Chondrocyte (in vitro differentiated cells): ENCODE measurements around the gene UBE3B. TPM values are rescaled to one million over a fixed set of nuclear protein-coding genes. Genes with fewer than 3 reads are reported as not detected.

Source experiments
- DNase-seq: peaks from one replicate; pipeline ENCODE4 v3.0.0; 2021; ENCODE audit warnings: mixed read lengths, low spot score
- H3K27ac Mint-ChIP-seq: one replicate; pipeline ENCODE4 v1.8.0; 2021; ENCODE audit warnings: mild to moderate bottlenecking, moderate library complexity, mixed read lengths; ENCODE audit not compliant: unreplicated experiment
- H3K27me3 Mint-ChIP-seq: 2 replicates; pipeline ENCODE4 v1.8.0; 2021; ENCODE audit warnings: low read depth, mixed read lengths
- H3K36me3 Mint-ChIP-seq: 2 replicates; pipeline ENCODE4 v1.8.0; 2021; ENCODE audit warnings: low read depth, mixed read lengths
- H3K4me1 Mint-ChIP-seq: 2 replicates; pipeline ENCODE4 v1.8.0; 2021; ENCODE audit warnings: low read depth, mild to moderate bottlenecking, mixed read lengths
- H3K4me3 Mint-ChIP-seq: one replicate; pipeline ENCODE4 v1.8.0; 2021; ENCODE audit warnings: mild to moderate bottlenecking, moderate library complexity, mixed read lengths; ENCODE audit not compliant: unreplicated experiment
- H3K9me3 Mint-ChIP-seq: 2 replicates; pipeline ENCODE4 v1.8.0; 2021; ENCODE audit warnings: low read depth, mixed read lengths
- CTCF ChIP-seq: fragments of 200-600 bp; sonication (generic); IDR thresholded peaks from 2 replicates; pipeline ENCODE4 v1.5.0; 2021; ENCODE audit warnings: antibody characterized with exemption, mild to moderate bottlenecking, moderate library complexity
- total RNA-seq: library from RNA; stranded (reverse); gene quantifications from 3 replicates; pipeline ENCODE4 v1.2.1, GENCODE V29; 2021

The UBE3B gene
- total RNA-seq, 1 donor from 2014 or later = 32.9 TPM

- DNase-seq = no peak
- Mint-ChIP-seq H3K36me3 (peaks cover 34% of the 10 kb centered on the region), H3K4me1 (no peaks in the 10 kb centered on the region), H3K27ac (no peak overlapping the region), H3K4me3 (no peak overlapping the region), H3K9me3 (no peaks in the 10 kb centered on the region), H3K27me3 (no peaks in the 10 kb centered on the region)
- no peak for TF ChIP-seq CTCF
Observed at GRCh38 chr12:109502332-109502731, 24.9 kb downstream of the UBE3B start.

- peaks cover 33% of the 10 kb centered on the region for H3K36me3 Mint-ChIP-seq
Observed at GRCh38 chr12:109503611-109504010, 26.2 kb downstream of the UBE3B start.

GRCh38 chr12:109504068-109504467 lies 26.6 kb downstream of the UBE3B start:
- H3K36me3 Mint-ChIP-seq = peaks cover 34% of the 10 kb centered on the region
- no peak overlapping the region for H3K27ac Mint-ChIP-seq

More at GRCh38 chr12:109503611-109504010, 26.2 kb downstream of the UBE3B start:
- DNase-seq = no peak
- Mint-ChIP-seq H3K4me3 (no peak overlapping the region), H3K4me1 (no peaks in the 10 kb centered on the region), H3K27ac (no peak overlapping the region), H3K27me3 (no peaks in the 10 kb centered on the region), H3K9me3 (no peaks in the 10 kb centered on the region)
- TF ChIP-seq CTCF = no peak

GRCh38 chr12:109510196-109510595 lies 32.8 kb downstream of the UBE3B start:
- Mint-ChIP-seq H3K9me3 (no peaks in the 10 kb centered on the region), H3K4me3 (no peak overlapping the region), H3K27me3 (no peaks in the 10 kb centered on the region), H3K4me1 (no peaks in the 10 kb centered on the region), H3K36me3 (peaks cover 46% of the 10 kb centered on the region), H3K27ac (no peak overlapping the region)
- no peak for TF ChIP-seq CTCF
- no peak for DNase-seq

More at GRCh38 chr12:109504068-109504467, 26.6 kb downstream of the UBE3B start:
- no peak for TF ChIP-seq CTCF
- Mint-ChIP-seq H3K9me3 (no peaks in the 10 kb centered on the region), H3K4me3 (no peak overlapping the region), H3K27me3 (no peaks in the 10 kb centered on the region), H3K4me1 (no peaks in the 10 kb centered on the region)
- DNase-seq = no peak

GRCh38 chr12:109512608-109513007 lies 35.2 kb downstream of the UBE3B start:
- no peaks in the 10 kb centered on the region for H3K9me3 Mint-ChIP-seq
- H3K4me3 Mint-ChIP-seq = no peak overlapping the region
- TF ChIP-seq CTCF = no peak
- H3K27me3 Mint-ChIP-seq = no peaks in the 10 kb centered on the region
- H3K27ac Mint-ChIP-seq = no peak overlapping the region
- no peak for DNase-seq
- no peaks in the 10 kb centered on the region for H3K4me1 Mint-ChIP-seq
- peaks cover 48% of the 10 kb centered on the region for H3K36me3 Mint-ChIP-seq
